Adrenal gland (tissue), 12 donors: ENCODE measurements around the gene COL4A1. TPM values are rescaled to one million over a fixed set of nuclear protein-coding genes. Genes with fewer than 3 reads are reported as not detected.

Source experiments
- DNase-seq, 7 donors: peaks; one replicate each; pipeline ENCODE4 v3.0.0-alpha.2; 2019 to 2020
- H3K27ac ChIP-seq, 5 donors: fragments of 200-600 bp; sonication (generic) in 4 of 5; 1 replicate in 3 of 5; 2 replicates in 2 of 5; pipeline versions ENCODE4 v1.5.1 to v1.8.0; 2016 to 2020; ENCODE audit warnings: mild to moderate bottlenecking in 1 of 5
- H3K27me3 ChIP-seq: fragments of 200-600 bp; 2 replicates; pipeline ENCODE4 v1.8.0; 2021
- H3K36me3 ChIP-seq, 2 donors: fragments of 200-600 bp; replicated peaks in 1 of 2; 1 replicate in 1 of 2; 2 replicates in 1 of 2; pipeline versions ENCODE4 v1.5.1 to v1.8.0; 2018 to 2022
- H3K4me1 ChIP-seq, 2 donors: fragments of 200-600 bp; replicated peaks in 1 of 2; 1 replicate in 1 of 2; 2 replicates in 1 of 2; pipeline versions ENCODE4 v1.5.1 to v1.8.0; 2018 to 2021
- H3K4me3 ChIP-seq, 4 donors: fragments of 200-600 bp; sonication (generic) in 3 of 4; one replicate each; pipeline ENCODE4 v1.5.1; 2016 to 2018
- H3K9me3 ChIP-seq, 3 donors: fragments of 200-600 bp; sonication (generic) in 1 of 3; replicated peaks in 1 of 3; 1 replicate in 2 of 3; 2 replicates in 1 of 3; pipeline versions ENCODE4 v1.5.1 to v1.8.0; 2016 to 2021
- POLR2A ChIP-seq, 2 donors: fragments of 450-650 bp; IDR thresholded peaks; one replicate each; pipeline ENCODE4 v1.6.1; 2017; ENCODE audit warnings: antibody characterized with exemption in 2 of 2, mild to moderate bottlenecking in 2 of 2, moderate library complexity in 1 of 2
- WGBS, 4 donors: extraction: QIAGEN DNeasy Blood & Tissue Kit in 2 of 4; methylation state at CpG; one replicate each; pipeline versions ENCODE4 v1.1.5 to v1.1.7; 2013 to 2017; 5-methylcytosine and 5-hydroxymethylcytosine counted together
- intact Hi-C, 2 donors: fragments of 100-400 bp; cut with DNase I; formaldehyde crosslinking; loops; one replicate each; pipeline versions ENCODE4 v1.14.1 to v1.15.0; 2022 to 2023
- polyA plus RNA-seq, 3 donors: library from polyadenylated mRNA; stranded (reverse); fragments of 200-250 nt in 2 of 3; fragments of 350-450 nt in 1 of 3; fragmentation: Illumina TruSeq in 1 of 3; extraction: RNeasy Lipid Tissue Mini Kit (QIAGEN cat#74804) in 1 of 3; gene quantifications; one replicate each; pipeline ENCODE4 v1.2.3, GENCODE V29; 2013 to 2014
- total RNA-seq, 9 donors: library from RNA; depleted of rRNA in 4 of 9; stranded (reverse); fragments of >200 nt in 4 of 9; fragments of 120-200 nt in 1 of 9; fragmentation: NEBNext Ultra II Directional in 1 of 9; extraction: Animal tissue kit (Norgen Biotek cat#: 25700) in 1 of 9; gene quantifications; one replicate each; pipeline versions ENCODE4 v1.1.0 to v1.2.4, GENCODE V29; 2013 to 2023
- TF ChIP-seq, protein P1 (sequence below), 6 experiments: fragments of 450-650 bp in 4 of 6; fragments of 200-600 bp in 2 of 6; sonication (generic) in 1 of 6; IDR thresholded peaks; 1 replicate in 5 of 6; 2 replicates in 1 of 6; pipeline versions ENCODE4 v1.5.1 to v1.8.0; 2016 to 2021; ENCODE audit warnings: antibody characterized with exemption in 6 of 6, mild to moderate bottlenecking in 2 of 6, moderate library complexity in 1 of 6
- donor health status: healthy with polysubstance abuse.
- donor health status: Bipolar disorder and iron deficiency.
- donor health status: DM: yes; HTN: yes; CAD: no.
- donor health status: DM: no; HTN: no; CAD: no.
- donor health status: DM: no; HTN: no; CAD: no.
- donor health status: DM: yes; HTN: yes; CAD: no.

Gene COL4A1
- total and polyA plus RNA-seq, 12 donors: 62.4 to 364 (median 183) TPM

DNA sequence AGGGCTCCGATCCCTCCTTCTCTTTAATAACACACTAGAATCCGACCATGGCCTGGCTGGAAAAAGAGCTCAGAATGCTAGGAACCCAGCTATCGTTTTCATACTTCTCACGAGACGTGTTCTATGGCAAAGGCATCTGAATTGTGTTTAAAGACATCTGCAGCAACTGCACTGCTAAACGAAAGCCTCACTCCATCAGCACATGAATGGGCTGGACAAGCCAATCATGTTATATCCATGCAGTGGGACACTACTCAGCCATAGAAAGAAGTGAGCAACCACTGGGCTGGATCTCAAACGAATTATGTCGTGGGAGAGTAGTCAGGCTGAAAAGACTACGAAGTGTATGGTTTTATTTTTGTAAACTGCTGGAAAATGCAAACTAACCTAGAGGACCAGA is 136.1 kb downstream of the COL4A1 start:
- Histone ChIP-seq H3K4me1 (no peaks in the 10 kb centered on the region), H3K9me3 (no peaks in the 10 kb centered on the region), H3K27ac (no peak overlapping the region), H3K4me3 (no peak overlapping the region), H3K27me3 (no peaks in the 10 kb centered on the region), H3K36me3 (peaks cover 0 to 44% of the 10 kb centered on the region in 2 donors)
- DNase-seq: no peak
- TF ChIP-seq, protein P1, sequence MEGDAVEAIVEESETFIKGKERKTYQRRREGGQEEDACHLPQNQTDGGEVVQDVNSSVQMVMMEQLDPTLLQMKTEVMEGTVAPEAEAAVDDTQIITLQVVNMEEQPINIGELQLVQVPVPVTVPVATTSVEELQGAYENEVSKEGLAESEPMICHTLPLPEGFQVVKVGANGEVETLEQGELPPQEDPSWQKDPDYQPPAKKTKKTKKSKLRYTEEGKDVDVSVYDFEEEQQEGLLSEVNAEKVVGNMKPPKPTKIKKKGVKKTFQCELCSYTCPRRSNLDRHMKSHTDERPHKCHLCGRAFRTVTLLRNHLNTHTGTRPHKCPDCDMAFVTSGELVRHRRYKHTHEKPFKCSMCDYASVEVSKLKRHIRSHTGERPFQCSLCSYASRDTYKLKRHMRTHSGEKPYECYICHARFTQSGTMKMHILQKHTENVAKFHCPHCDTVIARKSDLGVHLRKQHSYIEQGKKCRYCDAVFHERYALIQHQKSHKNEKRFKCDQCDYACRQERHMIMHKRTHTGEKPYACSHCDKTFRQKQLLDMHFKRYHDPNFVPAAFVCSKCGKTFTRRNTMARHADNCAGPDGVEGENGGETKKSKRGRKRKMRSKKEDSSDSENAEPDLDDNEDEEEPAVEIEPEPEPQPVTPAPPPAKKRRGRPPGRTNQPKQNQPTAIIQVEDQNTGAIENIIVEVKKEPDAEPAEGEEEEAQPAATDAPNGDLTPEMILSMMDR (IDR thresholded peaks at IDR 0.05): no peak
- no peak for TF ChIP-seq POLR2A (IDR thresholded peaks at IDR 0.05)
- 77 to 86% (median 79%) methylated on average over 9 of the region's 9 CpGs for WGBS, 4 donors
- intact Hi-C loops: no loop called here

DNA sequence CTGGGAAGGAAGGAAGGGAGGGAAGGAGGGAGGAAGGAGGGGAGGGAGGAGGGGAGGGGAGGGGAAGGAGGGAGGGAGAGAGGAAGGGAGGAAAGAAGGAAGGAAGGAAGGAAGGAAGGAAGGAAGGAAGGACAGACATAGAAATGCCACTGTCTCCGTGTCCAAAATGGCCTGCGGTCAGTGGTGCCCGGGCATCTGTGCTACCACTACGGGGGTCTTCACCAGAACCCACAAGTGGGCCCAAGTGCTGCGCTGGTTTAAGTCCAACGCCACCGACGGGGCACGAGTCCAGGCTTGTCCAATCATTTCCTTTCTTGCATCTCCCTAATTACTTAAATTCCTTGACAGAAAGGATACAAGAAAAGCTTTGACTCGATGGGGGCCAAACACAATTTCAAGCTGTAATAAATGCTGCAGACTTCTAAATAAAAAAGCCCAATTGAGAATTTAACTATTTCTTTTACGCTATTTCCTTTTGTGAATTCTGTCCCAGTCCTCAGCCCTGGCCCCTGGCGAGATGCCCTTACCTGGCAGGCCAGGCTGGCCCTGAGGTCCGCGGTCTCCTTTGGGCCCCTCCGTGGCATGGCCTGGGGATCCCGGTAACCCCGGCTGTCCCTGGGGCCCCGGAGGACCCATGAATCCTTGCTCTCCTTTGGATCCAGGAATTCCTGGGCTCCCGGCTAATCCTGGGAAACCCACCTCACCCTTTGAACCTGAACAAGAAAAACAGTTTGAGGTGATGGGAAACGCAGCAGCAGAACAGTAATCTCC is 136.8 kb downstream of the COL4A1 start:
- peaks cover 0 to 40% of the 10 kb centered on the region in 2 donors for H3K36me3 ChIP-seq
- 82 to 90% (median 88%) methylated on average over 16 to 20 of the region's 20 CpGs for WGBS, 4 donors
- no peak for TF ChIP-seq POLR2A (IDR thresholded peaks at IDR 0.05)
- TF ChIP-seq, protein P1 (IDR thresholded peaks at IDR 0.05): no peak

DNA sequence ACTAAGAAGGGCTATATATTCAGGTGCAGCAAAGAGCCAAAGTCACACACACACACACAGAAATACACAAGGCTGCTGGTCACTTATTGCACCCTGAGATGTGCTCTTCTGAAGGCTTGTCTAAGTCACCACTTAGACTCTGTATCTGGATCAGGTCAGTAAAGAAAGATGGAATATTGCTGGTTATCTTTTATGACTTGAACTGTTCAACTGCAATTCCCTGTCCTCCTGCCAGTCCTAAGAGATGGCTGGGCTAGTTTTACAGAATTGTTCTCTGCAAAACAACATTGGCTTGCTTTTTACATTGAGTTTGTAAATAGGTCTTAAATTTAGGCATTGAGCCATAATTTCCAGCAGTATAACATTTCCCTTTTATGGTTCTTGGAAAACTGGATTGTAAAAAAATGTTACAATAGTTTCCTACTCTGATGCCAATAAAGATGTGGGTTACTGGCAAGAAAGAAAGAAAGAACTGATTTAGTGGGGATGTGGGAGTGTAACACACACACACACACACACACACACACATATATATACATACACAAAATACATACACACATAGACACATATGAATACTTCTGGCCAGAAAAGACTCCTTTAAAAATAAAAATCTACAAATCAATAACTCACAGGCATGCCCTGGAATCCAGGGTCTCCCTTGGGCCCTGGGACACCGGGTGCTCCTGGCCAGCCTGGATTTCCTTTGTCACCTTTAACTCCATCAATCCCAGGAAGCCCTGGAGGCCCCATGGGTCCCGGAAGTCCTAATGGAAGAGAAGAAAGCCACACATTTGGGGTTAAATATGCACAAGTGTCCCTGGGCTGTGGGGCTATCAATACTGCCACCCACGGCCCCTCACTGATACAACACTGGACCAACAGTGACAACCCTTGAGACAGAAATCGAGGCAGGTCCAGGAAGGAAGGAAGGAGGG is 137.7 kb downstream of the COL4A1 start:
- intact Hi-C loops: no loop called here

More for the DNA sequence above, 136.8 kb downstream of the COL4A1 start:
- DNase-seq: no peak
- Histone ChIP-seq H3K9me3 (no peaks in the 10 kb centered on the region), H3K27me3 (no peaks in the 10 kb centered on the region), H3K4me1 (no peaks in the 10 kb centered on the region), H3K4me3 (no peak overlapping the region), H3K27ac (no peak overlapping the region)
- intact Hi-C loops: no loop called here

More for the DNA sequence above, 137.7 kb downstream of the COL4A1 start:
- 52 to 76% (median 63%) methylated on average over 4 of the region's 4 CpGs for WGBS, 4 donors
- H3K27ac ChIP-seq: no peak overlapping the region
- no peaks in the 10 kb centered on the region for H3K27me3 ChIP-seq
- DNase-seq: no peak
- no peaks in the 10 kb centered on the region for H3K4me1 ChIP-seq
- no peaks in the 10 kb centered on the region for H3K9me3 ChIP-seq
- no peak overlapping the region for H3K4me3 ChIP-seq
- TF ChIP-seq, protein P1 (IDR thresholded peaks at IDR 0.05): no peak
- TF ChIP-seq POLR2A (IDR thresholded peaks at IDR 0.05): no peak
- peaks cover 0 to 39% of the 10 kb centered on the region in 2 donors for H3K36me3 ChIP-seq
